RWPE2 (cell line): ENCODE data around the gene CFAP90.

Experiments used
- ATAC-seq: fragments of 200-7000 bp; cut with Tn5 transposase; 3 replicates; pipeline ENCODE4 v1.9.1; 2021; ENCODE audit warnings: low read depth
- DNase-seq: peaks from one replicate; pipeline ENCODE4 v3.0.0-alpha.2; 2020; ENCODE audit warnings: low spot score
- H3K27ac ChIP-seq: fragments of 450-650 bp; 2 replicates; pipeline ENCODE4 v1.5.1; 2017; ENCODE audit warnings: mild to moderate bottlenecking; ENCODE audit not compliant: poor library complexity, severe bottlenecking
- H3K27me3 ChIP-seq: fragments of 250-450 bp; sonication (Bioruptor Pico); 2 replicates; pipeline ENCODE4 v1.5.1; 2021; ENCODE audit warnings: mild to moderate bottlenecking, moderate library complexity; ENCODE audit not compliant: insufficient read depth, poor library complexity, severe bottlenecking
- H3K36me3 ChIP-seq: fragments of 250-450 bp; sonication (Bioruptor Pico); 2 replicates; pipeline ENCODE4 v1.5.1; 2020; ENCODE audit warnings: low read depth, mild to moderate bottlenecking, moderate library complexity
- H3K4me1 ChIP-seq: fragments of 250-450 bp; sonication (Bioruptor Pico); 2 replicates; pipeline ENCODE4 v1.5.1; 2021; ENCODE audit warnings: mild to moderate bottlenecking, moderate library complexity; ENCODE audit not compliant: insufficient read depth, poor library complexity, severe bottlenecking
- H3K4me3 ChIP-seq: fragments of 250-450 bp; sonication (Bioruptor Pico); 2 replicates; pipeline ENCODE4 v1.5.1; 2021; ENCODE audit warnings: mild to moderate bottlenecking, moderate library complexity; ENCODE audit not compliant: severe bottlenecking
- H3K9me3 ChIP-seq: fragments of 250-450 bp; sonication (Bioruptor Pico); 2 replicates; pipeline ENCODE4 v1.5.1; 2021; ENCODE audit warnings: mild to moderate bottlenecking, moderate library complexity; ENCODE audit not compliant: severe bottlenecking
- CTCF ChIP-seq: fragments of 450-650 bp; IDR thresholded peaks from one replicate; pipeline ENCODE4 v1.5.1; 2017; ENCODE audit warnings: mild to moderate bottlenecking, moderate library complexity; ENCODE audit not compliant: poor library complexity, severe bottlenecking

CFAP90 gene

GRCh38 chr5:7852542-7852941 lies 1.6 kb upstream of the CFAP90 start:
- H3K27me3 ChIP-seq, result peaks cover 20% of the 10 kb centered on the region
- H3K4me1 ChIP-seq, result no peaks in the 10 kb centered on the region
- no peak overlapping the region for H3K27ac ChIP-seq
- TF ChIP-seq CTCF, result no peak
- no peak overlapping the region for H3K4me3 ChIP-seq
- DNase-seq (no peak), ATAC-seq (no peak)
- no peaks in the 10 kb centered on the region for H3K36me3 ChIP-seq
- H3K9me3 ChIP-seq, result no peaks in the 10 kb centered on the region

GRCh38 chr5:7851617-7852289 lies 820 bp upstream of the CFAP90 start:
- no peak overlapping the region for H3K4me3 ChIP-seq
- no peak for TF ChIP-seq CTCF
- no peak for ATAC-seq

GRCh38 chr5:7851240-7851592 lies 283 bp upstream of the CFAP90 start:
- ATAC-seq (no peak), DNase-seq (no peak)
- Histone ChIP-seq H3K36me3 (no peaks in the 10 kb centered on the region), H3K27ac (no peak overlapping the region), H3K4me1 (no peaks in the 10 kb centered on the region), H3K27me3 (peaks cover 20% of the 10 kb centered on the region), H3K4me3 (peak overlapping the region; percentile 41), H3K9me3 (no peaks in the 10 kb centered on the region)
- TF ChIP-seq CTCF, result no peak

More at GRCh38 chr5:7851617-7852289, 820 bp upstream of the CFAP90 start:
- Histone ChIP-seq H3K9me3 (no peaks in the 10 kb centered on the region), H3K27ac (no peak overlapping the region), H3K27me3 (peaks cover 20% of the 10 kb centered on the region), H3K4me1 (no peaks in the 10 kb centered on the region), H3K36me3 (no peaks in the 10 kb centered on the region)
- DNase-seq, result no peak

GRCh38 chr5:7849681-7850394 lies 1.1 kb downstream of the CFAP90 start:
- Histone ChIP-seq H3K27ac (no peak overlapping the region), H3K4me3 (peak overlapping the region; percentile 13), H3K4me1 (no peaks in the 10 kb centered on the region), H3K27me3 (peaks cover 20% of the 10 kb centered on the region), H3K36me3 (no peaks in the 10 kb centered on the region), H3K9me3 (no peaks in the 10 kb centered on the region)
- ATAC-seq (peak; percentile 63), DNase-seq (no peak)
- TF ChIP-seq CTCF, result peak; percentile 19

- DNase-seq (no peak), ATAC-seq (no peak)
- no peaks in the 10 kb centered on the region for H3K4me1 ChIP-seq
- H3K4me3 ChIP-seq, result no peak overlapping the region
- H3K9me3 ChIP-seq, result no peaks in the 10 kb centered on the region
- no peak for TF ChIP-seq CTCF
- H3K27me3 ChIP-seq, result peaks cover 20% of the 10 kb centered on the region
- no peak overlapping the region for H3K27ac ChIP-seq
- no peaks in the 10 kb centered on the region for H3K36me3 ChIP-seq
These were observed 2.6 kb downstream of the CFAP90 start for GRCh38 chr5:7848296-7848695.
